SKM-1 (cell line): ENCODE results near the gene CCDC127.
"Not testable (repeated sequence)": the region's sequence is repeated elsewhere in the genome, so short reads cannot be mapped to it uniquely, and the experiment has no call there.

Experiments used
- DNase-seq: peaks from one replicate; lab custom pipeline; 2025; ENCODE audit not compliant: unreplicated experiment; lab: John Stamatoyannopoulos, UW

Gene CCDC127

DNA sequence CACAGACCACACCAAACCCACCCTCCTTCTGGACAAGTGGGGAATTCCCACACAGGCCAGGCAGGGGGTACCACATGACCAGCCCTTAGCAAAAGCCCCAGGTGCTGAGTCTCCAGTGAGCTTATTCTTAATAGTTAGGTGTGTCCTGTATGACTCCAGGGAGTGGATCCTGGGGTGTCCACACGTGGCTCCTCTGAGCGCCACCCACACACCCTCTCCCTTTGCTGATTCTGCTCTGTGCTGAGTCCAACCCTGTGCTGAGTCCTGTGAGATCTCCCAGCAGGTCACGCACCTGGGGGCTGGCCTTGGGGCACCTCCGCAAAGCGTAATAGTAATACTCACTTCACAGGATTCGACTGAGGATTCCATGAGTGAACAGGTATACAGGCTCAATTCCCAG lies 14.0 kb downstream of the CCDC127 start:
- no peak for DNase-seq

DNA sequence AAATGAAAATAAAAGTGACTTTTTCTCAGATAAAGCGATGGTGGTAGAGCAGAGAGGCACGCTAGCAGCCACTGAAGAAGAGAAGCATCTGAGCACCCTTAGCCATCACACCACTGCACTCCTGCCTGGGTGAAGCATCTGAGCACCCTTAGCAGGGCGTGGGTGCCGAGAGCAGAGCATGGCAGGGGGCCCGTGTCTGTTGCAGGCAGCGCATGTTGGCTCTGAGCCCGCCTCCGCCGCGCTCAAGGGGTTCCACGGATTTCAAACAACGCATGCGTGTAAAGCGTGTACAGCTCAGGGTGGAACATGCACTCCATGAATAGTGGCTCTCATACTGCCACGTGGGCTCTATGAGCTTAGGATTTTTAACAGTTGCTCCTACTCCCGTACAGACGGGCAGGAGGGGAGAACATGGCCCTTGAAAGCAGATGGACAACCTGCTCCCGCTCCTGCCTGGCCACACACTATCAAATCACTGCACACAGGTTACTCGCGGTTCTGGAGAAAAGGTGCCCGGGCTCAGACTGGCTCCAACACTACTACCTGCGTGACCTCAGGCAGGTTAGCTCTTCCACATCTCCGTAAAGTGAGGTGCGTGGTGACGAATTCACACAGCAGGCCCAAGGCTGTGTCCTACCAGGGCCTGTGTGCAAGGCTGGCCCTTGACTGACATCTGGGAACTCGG lies 14.6 kb downstream of the CCDC127 start:
- no peak for DNase-seq

DNA sequence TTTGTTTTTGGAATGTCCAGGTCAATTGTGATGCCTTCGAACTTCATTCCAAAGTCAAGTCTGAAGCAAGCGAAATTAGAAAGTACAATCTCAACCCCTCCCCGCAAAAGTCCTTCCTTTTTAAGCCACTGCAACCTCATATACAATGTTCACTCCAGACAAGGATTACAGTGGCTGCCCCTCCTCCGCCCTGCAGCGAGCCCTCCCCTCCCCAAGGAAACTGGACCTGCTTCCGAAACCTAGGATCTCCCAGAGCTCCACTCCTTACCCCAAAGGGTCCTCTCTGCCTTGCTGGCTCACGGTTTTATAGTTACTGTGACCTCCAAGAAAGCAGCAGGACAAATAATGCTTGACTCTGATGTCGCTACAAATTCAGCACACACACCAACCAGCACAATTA lies 16.3 kb downstream of the CCDC127 start:
- no peak for DNase-seq

DNA sequence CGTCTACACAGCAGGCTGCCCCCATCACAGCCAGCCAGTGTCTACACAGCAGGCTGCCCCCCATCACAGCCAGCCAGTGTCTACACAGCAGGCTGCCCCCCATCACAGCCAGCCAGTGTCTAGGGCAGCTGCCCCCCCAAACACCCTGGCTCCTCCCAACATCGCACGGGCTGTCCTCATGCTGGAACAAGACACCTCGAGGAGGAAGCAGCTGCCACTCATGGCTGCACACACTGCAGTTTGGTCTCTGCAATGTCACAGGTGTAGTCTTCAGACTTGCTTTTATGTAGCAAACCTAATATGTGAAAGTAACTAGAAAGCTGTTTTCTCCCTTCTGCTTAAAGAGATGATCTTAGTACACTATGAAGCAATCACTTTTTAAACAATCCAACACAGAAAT lies 17.0 kb downstream of the CCDC127 start:
- no peak for DNase-seq

DNA sequence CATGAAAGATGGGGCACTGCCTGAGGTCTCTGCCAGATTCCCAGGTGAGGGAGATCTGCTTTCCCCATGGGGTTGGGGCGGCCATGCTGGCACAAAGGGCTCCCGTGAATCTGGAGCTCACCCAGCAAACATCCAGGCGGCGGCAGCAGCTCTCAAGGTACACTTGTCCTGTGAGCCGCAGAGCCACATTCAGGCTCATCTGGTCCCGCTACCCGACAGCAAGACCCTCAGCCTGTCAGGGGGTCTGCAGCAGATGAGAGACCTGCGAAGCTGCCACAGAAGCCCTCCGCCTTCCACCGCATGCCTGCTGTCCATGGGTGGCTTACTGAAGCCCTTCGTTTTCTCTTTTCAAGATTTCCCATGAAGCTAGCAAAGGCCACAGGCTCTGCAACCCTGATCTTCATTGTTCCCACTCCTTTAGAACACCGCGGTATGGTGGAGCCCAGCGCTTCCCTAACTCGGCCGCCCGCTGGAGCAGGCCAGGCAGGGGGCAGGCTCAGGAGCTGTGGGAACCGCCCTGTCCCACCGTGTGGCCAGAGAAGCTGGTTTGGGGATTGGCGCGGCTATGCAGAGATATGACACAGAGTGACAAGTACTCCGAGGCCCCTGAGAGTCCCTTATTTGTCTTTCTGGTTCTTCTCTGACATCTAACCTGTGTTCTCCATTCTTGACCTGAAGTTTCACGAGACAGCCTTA lies 17.9 kb downstream of the CCDC127 start:
- no peak for DNase-seq

DNA sequence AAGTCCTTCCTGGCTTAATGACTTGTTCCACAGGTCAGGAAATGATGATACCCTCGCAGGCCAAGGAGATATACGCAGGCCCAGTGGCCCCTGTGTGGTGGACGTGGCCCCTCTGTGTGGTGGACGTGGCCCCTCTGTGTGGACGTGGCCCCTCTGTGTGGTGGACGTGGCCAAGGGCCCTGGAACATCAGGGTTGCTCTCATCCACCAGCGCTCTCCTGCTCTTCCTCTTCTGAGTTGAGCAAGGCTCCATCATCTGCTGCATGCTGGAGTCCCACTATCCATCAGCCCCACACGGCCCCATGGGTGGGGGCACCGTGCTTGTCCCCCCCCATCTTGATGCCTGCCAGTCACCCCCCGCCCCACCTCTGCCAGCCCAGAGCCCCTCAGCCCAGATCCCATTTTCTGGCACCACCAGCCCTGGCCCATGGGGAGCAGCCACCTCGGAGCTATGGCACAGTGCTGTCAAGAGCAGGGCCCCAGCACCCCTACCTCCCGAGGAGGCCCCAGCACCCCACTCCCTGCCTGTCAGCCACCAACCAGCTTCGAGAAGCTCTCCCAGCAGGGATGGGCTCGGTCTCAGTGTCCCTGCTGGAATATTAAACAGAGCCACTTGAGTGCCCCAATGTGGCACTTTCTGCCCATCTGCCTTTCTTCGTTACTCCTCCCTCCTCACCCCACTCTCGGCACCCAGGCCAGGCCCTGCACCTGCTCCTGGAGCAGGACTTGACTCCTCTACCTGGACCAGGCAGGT lies 18.6 kb downstream of the CCDC127 start:
- no peak for DNase-seq

DNA sequence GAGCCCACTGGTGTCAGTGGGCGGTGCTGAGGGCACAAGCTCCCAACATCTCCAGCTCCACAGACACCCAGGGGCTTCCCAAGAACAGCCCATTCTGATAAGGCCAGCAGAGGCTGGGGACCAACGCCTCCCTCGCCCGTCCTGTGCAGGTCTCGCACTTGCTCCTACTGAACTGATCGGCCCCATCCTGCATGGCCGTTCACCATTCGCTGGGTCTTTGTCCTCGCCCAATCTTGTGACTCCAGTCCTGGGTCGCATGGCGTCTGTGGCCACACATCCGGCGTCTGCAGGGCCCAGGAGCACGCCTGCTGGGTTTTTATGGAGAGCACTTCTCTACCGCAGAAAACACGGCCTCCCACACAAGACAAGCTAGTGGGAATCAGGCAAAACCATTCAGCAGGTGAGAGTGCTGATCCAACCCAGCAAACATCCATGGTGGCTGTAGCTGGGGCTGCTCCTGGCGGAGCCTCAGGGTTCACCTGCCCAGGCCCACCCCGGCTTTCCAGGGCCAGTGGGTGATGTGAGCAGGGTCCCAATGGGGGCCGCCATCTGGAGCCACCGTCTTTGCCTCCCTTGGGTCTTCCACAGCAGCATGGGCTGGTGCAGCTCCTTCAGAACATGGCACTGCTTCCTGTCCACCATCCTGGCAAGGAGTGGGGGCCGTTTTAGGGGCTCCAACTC lies 19.3 kb downstream of the CCDC127 start:
- DNase-seq = no peak

DNA sequence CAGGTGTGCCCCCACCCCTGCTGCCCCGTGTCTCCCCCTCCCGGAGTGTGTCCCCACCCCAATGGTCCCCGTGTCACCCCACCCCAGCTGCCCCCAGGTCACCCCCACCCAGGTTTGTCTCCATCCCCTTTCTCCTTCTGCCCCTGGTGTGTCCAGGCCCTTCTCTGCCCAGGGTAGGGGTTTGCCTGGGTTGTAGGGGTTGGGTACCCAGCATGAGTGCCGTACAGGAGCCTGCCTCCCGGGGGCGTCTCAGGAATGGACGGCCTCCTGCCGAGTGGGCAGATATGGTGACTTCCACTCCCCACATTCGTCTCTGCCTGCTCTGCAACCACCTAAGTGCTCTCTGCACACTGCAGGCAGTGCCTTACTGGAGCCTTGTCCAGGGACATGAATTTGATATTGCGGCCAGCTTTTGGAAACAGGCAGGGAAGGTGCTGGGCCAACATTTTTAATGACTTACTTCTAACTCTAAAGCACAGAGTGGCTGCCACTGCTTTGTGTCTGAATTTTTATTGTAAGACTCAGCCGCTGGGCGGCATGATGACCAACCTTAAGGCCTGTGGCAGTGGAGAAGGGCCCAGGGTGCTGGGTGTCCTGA lies 20.0 kb downstream of the CCDC127 start:
- DNase-seq = no peak

DNA sequence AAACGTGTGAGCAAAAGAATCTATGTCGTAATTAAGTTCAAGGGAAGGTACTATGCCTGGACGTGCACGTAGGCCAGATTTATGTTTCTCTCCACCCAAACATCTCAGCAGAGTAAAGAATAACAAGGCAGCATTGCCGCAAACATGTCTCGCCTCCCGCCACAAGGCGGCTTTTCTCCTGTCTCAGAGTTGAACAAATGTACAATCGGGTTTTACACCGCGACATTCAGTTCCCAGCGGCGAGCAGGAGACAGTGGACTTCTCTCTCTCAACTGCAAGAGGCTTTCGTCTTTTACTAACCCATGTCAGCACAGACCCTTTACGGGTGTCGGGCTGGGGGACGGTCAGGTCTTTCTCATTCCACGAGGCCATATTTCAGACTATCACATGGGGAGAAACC lies 20.9 kb downstream of the CCDC127 start:
- DNase-seq = not testable (repeated sequence)

DNA sequence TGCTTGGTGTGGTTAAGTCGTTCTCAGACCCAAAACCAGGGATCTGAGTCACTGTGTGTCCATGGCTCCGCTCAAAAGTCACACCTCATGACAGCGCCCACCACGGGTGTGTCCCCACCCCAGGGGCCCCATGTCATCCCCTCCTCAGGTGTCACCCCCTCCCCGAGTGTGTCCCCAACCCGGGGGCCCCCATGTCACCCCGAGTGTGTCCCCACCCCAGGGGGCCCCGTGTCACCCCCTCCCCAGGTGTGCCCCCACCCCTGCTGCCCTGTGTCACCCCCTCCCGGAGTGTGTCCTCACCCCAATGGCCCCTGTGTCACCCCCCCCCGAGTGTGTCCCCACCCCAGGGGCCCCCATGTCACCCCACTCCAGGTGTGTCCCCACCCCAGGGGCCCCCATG lies 21.6 kb downstream of the CCDC127 start:
- DNase-seq = no peak

DNA sequence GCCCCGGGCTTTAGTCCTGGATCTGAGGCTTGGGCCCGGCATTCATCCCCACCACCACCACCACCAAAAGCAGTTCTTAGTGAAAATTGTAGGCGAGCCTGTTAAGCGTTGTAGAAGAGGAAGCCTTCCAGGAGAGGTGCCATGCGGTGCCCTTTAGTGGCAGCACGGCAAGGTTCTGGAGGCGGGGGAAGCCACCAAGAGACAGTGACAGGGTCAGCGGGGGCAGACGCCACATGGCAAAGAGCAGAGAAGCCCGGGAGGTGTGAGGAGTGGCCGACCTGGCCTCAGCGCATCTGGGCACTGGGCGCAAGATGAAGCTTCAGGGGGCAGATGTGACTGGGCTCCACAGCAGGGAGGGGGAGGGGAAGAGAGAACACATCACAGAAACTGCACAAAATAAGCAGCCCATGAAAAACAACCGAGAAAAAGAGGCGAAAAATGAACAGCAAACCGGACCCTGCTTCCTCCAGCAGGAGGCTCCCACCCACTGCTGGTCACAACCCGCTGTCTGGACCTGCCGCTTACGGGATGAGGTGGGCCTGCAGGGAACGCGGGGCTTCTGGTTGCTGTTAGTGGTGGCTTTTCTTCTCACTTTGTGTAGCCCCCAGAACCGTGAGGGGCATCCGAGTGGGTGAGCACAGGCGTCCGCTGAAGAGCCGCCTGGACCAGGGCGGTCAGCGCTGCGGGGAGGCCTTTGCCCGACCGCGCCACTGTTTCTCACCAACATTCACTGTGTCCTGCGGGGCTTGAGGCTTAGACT lies 22.4 kb downstream of the CCDC127 start:
- DNase-seq = no peak

DNA sequence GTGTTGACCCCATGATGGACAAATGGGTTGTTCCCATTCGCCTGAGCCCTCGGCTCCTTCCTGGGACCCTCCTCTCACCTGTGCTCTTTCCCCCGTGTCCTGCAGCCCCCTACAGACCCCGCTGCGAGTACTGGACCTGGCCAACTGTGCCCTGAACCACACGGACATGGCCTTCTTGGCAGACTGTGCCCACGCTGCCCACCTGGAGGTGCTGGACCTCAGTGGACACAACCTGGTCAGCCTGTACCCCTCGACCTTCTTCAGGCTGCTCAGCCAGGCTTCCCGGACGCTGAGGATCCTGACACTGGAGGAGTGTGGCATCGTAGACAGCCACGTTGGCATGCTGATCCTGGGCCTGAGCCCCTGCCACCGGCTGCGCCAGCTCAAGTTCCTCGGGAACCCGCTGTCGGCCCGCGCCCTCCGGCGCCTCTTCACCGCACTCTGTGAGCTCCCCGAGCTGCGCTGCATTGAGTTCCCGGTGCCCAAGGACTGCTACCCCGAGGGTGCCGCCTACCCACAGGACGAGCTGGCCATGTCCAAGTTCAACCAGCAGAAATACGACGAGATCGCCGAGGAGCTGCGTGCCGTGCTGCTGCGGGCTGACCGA lies 23.2 kb downstream of the CCDC127 start:
- no peak for DNase-seq

DNA sequence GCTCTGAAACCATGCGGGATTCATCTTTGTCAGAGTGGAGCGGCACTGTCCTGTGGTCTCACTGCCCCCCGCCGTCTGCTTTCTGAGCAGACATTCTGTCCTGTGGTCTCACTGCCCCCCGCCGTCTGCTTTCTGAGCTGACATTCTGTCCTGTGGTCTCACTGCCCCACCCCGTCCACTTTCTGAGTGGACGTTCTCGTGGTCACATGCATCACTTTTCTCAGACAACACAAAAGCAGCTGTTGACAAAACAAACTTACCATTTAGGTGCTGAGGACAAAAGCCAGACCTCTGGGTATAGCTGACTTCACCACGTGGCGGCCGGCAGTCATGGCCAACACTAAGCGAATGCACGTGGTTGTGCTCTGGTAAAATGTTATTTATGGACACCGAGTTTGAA lies 23.9 kb downstream of the CCDC127 start:
- no peak for DNase-seq

DNA sequence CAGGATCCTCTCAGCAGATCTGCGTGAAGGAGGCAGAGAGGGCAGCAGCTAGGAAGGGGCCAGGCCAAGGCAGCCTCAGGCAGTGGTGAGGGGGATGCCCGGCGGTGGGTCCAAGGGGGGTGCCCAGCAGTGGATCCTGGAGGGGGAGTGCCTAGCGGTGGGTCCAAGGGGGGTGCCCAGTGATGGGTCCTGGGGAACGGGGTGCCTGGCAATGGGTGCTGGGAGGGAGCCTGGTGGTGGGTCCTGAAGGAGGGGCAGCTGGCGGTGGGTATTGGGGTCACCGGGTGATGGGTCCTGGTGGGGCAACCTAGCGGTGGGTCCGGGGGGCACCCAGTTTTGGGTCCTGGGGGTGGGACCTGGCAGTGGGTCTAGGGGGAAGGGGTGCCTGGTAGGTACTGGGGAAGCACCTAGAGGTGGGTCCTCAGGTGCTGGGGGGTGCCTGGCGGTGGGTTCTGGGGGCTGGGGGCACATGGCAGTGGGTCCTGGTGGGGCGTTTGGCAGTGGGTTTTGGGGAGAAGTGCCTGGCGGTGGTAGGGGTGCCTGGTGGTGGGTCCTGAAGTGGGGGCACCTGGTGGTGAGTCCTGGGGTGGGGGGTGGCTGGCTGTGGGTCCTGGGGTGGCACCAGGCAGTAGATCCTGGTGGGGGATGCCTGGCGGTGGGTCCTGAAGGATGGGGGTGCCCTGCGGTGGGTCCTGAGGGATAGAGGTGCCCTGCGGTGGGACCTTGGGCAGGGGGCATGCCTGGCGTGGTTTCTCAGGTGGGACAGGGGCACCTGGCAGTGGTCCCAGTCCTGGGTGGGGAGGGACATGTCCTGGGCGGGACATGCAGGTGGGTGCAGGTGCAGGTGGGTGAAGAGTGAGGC lies 24.8 kb downstream of the CCDC127 start:
- no peak for DNase-seq

DNA sequence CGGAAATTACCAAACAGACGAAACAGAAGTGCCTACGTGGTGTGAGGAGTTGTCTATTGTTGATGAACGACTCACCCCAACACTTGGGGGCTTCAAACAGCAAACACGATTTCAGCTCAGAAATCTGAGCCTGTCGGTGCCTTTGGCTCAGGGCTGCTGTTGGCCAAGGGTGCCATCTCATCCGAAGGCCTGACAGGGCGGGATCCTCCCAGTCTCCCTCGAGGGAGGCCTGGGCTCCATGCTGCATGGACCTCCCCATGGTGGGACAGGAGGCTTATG lies 25.3 kb downstream of the CCDC127 start:
- DNase-seq = no peak

DNA sequence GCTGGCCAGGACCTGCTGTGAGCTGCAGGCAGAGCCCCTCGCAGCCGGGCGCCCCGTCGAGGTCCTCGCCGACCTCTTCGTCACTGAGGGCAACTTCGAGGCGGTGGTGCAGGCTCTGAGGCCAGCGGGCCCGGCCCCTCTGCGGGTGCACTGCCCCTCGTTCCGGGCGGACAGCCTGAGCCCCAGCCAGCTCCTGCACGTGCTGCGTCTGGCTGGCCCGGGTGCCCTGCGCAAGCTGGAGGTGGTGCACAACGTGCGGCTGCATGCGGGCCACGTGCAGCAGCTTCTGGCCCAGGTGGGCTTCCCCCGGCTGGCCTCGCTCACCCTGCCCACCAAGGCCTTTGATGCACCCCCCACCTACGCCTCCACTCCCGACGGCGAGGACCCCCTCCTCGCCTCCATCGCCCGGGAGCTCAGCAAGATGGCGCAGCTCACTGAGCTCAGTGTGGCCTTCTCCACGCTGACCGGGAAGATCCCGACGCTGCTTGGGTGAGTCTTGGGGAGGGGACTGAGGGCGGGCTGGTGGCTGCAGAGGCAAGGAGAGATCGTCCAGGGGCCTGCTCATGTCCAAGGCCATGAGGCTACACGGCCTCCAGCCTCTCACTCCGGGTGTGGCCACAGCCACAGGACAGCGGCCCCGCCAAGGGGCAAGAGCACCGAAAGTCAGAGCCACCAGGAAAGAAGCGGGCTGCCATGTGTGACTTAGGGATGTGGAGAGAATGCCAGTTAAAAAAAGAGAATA lies 25.8 kb downstream of the CCDC127 start:
- DNase-seq = no peak

DNA sequence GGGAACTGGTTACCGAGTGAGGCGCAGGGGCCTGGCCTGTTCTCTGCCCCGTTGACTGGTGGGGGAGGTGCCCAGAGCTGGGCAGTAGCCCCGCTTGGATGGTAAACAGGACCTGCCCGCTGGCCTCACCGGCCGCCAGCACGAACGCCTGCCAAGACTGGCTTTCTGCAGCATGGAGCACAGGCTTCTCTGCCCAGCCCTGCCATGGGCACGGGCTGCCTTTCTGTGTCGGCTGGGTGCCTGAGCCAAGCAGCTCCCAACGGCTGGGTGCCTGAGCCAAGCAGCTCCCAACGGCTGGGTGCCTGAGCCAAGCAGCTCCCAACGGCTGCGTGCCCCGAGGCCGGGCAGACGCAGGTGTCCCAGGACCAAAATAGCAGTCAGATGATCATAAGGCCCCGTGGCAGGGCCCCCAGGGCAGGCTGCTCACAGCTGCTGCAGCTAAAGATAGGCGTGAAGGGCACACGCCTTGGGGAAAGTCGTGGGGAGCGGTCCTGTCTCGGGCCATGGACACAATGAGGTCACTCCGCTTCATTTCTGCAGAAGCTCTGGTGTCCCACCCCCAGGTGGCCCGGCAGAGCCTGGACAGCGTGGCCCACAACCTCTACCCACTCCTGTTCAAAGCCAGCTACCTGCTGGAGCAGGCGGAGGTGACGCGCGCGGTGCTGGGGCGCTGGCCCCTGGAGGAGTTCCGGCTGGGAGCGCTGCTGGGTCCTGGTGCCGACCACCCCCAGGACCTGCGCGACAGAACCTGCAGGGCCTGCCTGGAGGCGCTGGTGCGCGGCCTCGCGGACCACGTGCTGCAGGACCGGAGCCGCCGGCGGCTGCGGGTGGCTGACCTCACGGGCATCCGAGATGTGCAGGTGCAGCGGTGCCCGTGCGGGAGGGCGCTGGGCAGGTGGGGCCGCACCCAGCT lies 26.7 kb downstream of the CCDC127 start, which contains the start of gene LRRC14B:
LRRC14B (plus strand) TSS at position 460 of the 913 bp plus-strand sequence; CDS start at position 504, 44 bp downstream.
- DNase-seq = no peak
